Stomach (tissue), 9 donors: ENCODE measurements around the gene LRCH4. TPM values are rescaled to one million over a fixed set of nuclear protein-coding genes. Genes with fewer than 3 reads are reported as not detected.

ENCODE experiments used
- DNase-seq, 2 donors: peaks; one replicate each; pipeline versions ENCODE4 v3.0.0 to v3.0.0-alpha.2; 2013 to 2019
- H3K27ac ChIP-seq, 5 donors: fragments of 200-600 bp in 4 of 5; sonication (generic) in 4 of 5; one replicate each; pipeline ENCODE4 v1.5.1; 2013 to 2019; ENCODE audit warnings: mild to moderate bottlenecking in 1 of 5, moderate library complexity in 1 of 5
- H3K27me3 ChIP-seq, 3 donors: fragments of 200-600 bp; sonication (generic); one replicate each; pipeline ENCODE4 v1.5.1; 2017 to 2019; ENCODE audit warnings: mixed run types in 1 of 3
- H3K36me3 ChIP-seq, 4 donors: fragments of 200-600 bp; sonication (generic); 1 replicate in 3 of 4; 2 replicates in 1 of 4; pipeline ENCODE4 v1.5.1; 2016 to 2019
- H3K4me1 ChIP-seq, 4 donors: fragments of 200-600 bp; sonication (generic); one replicate each; pipeline ENCODE4 v1.5.1; 2016 to 2019
- H3K4me3 ChIP-seq, 4 donors: fragments of 200-600 bp; sonication (generic) in 3 of 4; one replicate each; pipeline ENCODE4 v1.5.1; 2016 to 2019; ENCODE audit warnings: mild to moderate bottlenecking in 1 of 4
- H3K9me3 ChIP-seq, 4 donors: fragments of 200-600 bp; sonication (generic); one replicate each; pipeline ENCODE4 v1.5.1; 2016 to 2019
- CTCF ChIP-seq, 7 experiments: fragments of 450-650 bp in 4 of 7; fragments of 200-600 bp in 3 of 7; sonication (generic) in 3 of 7; IDR thresholded peaks; one replicate each; pipeline ENCODE4 v1.5.1; 2016 to 2019; ENCODE audit warnings: antibody characterized with exemption in 7 of 7, control low read depth in 2 of 7, mild to moderate bottlenecking in 1 of 7
- EP300 ChIP-seq: sonication (generic); formaldehyde crosslinking; IDR thresholded peaks from one replicate; pipeline ENCODE4 v1.6.1; 2017; ENCODE audit warnings: antibody characterized with exemption
- POLR2A ChIP-seq, 4 donors: fragments of 450-650 bp; IDR thresholded peaks; one replicate each; pipeline ENCODE4 v1.6.1; 2016; ENCODE audit warnings: antibody characterized with exemption in 4 of 4, control low read depth in 2 of 4, mild to moderate bottlenecking in 1 of 4, moderate library complexity in 1 of 4
- POLR2AphosphoS5 ChIP-seq, 3 donors: sonication (generic); formaldehyde crosslinking; IDR thresholded peaks; one replicate each; pipeline ENCODE4 v1.6.1; 2016; ENCODE audit warnings: antibody characterized with exemption in 3 of 3
- WGBS, 5 donors: extraction: QIAGEN DNeasy Blood & Tissue Kit in 3 of 5; methylation state at CpG; one replicate each; pipeline versions ENCODE4 v1.1.5 to v1.1.7; 2013 to 2018; 5-methylcytosine and 5-hydroxymethylcytosine counted together
- intact Hi-C: fragments of 100-400 bp; cut with DNase I; formaldehyde crosslinking; loops from one replicate; pipeline ENCODE4 v1.15.1; 2023; ENCODE audit warnings: low total_unique reads
- polyA plus RNA-seq, 3 donors: library from polyadenylated mRNA; stranded (reverse); fragments of 200-250 nt; gene quantifications; one replicate each; pipeline ENCODE4 v1.2.3, GENCODE V29; 2013
- total RNA-seq, 5 donors: library from RNA; depleted of rRNA; stranded (reverse); fragments of >200 nt; gene quantifications; one replicate each; pipeline versions ENCODE4 v1.1.0 to v1.2.3, GENCODE V29; 2014 to 2016
- donor health status: healthy with polysubstance abuse.
- donor health status: Bipolar disorder and iron deficiency.
- donor health status: healthy.

Gene LRCH4
- total and polyA plus RNA-seq, 8 donors = 23.5 to 263 (median 46.9) TPM

- Histone ChIP-seq H3K4me3 (no peak overlapping the region), H3K27ac (no peak overlapping the region), H3K4me1 (peaks cover 7 to 14% (median 13%) of the 10 kb centered on the region in 4 donors), H3K36me3 (peaks cover 0 to 6% (median 2%) of the 10 kb centered on the region in 4 donors), H3K9me3 (no peaks in the 10 kb centered on the region), H3K27me3 (peaks cover 0 to 14% (median 0%) of the 10 kb centered on the region in 3 donors)
- no peak for DNase-seq
- TF ChIP-seq POLR2A (IDR thresholded peaks at IDR 0.05) (no peak), EP300 (no peak), CTCF (IDR thresholded peaks at IDR 0.05) (no peak), POLR2AphosphoS5 (IDR thresholded peaks at IDR 0.05) (no peak)
- WGBS, 5 donors = 74 to 89% (median 82%) methylated on average over 15 of the region's 15 CpGs
- intact Hi-C loops = no loop called here
Observed at GRCh38 chr7:100623951-100624824, 38.3 kb upstream of the LRCH4 start.

- 77 to 80% (median 78%) methylated on average over 8 of the region's 8 CpGs for WGBS, 5 donors
- Histone ChIP-seq H3K36me3 (peaks cover 0 to 6% (median 2%) of the 10 kb centered on the region in 4 donors), H3K9me3 (no peaks in the 10 kb centered on the region), H3K4me1 (peaks cover 1 to 7% (median 5%) of the 10 kb centered on the region in 4 donors), H3K27me3 (no peaks in the 10 kb centered on the region), H3K27ac (no peak overlapping the region), H3K4me3 (no peak overlapping the region)
- TF ChIP-seq CTCF (IDR thresholded peaks at IDR 0.05) = no peak
- no peak for TF ChIP-seq POLR2AphosphoS5 (IDR thresholded peaks at IDR 0.05)
- TF ChIP-seq EP300 = no peak
- TF ChIP-seq POLR2A (IDR thresholded peaks at IDR 0.05) = no peak
- DNase-seq = no peak
- intact Hi-C loops = no loop called here
Observed at GRCh38 chr7:100621554-100621953, 35.6 kb upstream of the LRCH4 start.

- Histone ChIP-seq H3K4me3 (no peak overlapping the region), H3K27ac (no peak overlapping the region), H3K36me3 (peaks cover 0 to 10% (median 3%) of the 10 kb centered on the region in 4 donors), H3K27me3 (no peaks in the 10 kb centered on the region), H3K9me3 (no peaks in the 10 kb centered on the region), H3K4me1 (no peaks in the 10 kb centered on the region)
- 91 to 97% (median 93%) methylated on average over 21 to 23 of the region's 23 CpGs for WGBS, 5 donors
- no peak for TF ChIP-seq EP300
- TF ChIP-seq POLR2A (IDR thresholded peaks at IDR 0.05) = no peak
- no peak for TF ChIP-seq CTCF (IDR thresholded peaks at IDR 0.05)
- TF ChIP-seq POLR2AphosphoS5 (IDR thresholded peaks at IDR 0.05) = no peak
- intact Hi-C loops = no loop called here
- no peak for DNase-seq
Observed at GRCh38 chr7:100620804-100621203, 34.9 kb upstream of the LRCH4 start.

GRCh38 chr7:100620239-100620638 is 34.3 kb upstream of the LRCH4 start:
- TF ChIP-seq POLR2AphosphoS5 (IDR thresholded peaks at IDR 0.05) (no peak), POLR2A (IDR thresholded peaks at IDR 0.05) (no peak), EP300 (no peak), CTCF (IDR thresholded peaks at IDR 0.05) (no peak)
- Histone ChIP-seq H3K9me3 (no peaks in the 10 kb centered on the region), H3K4me1 (no peaks in the 10 kb centered on the region), H3K27me3 (no peaks in the 10 kb centered on the region), H3K27ac (no peak overlapping the region), H3K36me3 (peaks cover 0 to 15% (median 9%) of the 10 kb centered on the region in 4 donors), H3K4me3 (no peak overlapping the region)
- 86 to 97% (median 93%) methylated on average over 5 to 6 of the region's 6 CpGs for WGBS, 5 donors
- no peak for DNase-seq
- intact Hi-C loops = no loop called here
